ENCODE results near the gene TNK2.
"Not testable (repeated sequence)": the region's sequence is repeated elsewhere in the genome, so short reads cannot be mapped to it uniquely, and the experiment has no call there.

The TNK2 gene

GRCh38 chr3:195907934-195908693, at the start of gene TNK2:
Gene TNK2 (minus strand): TSS chr3:195908551. CDS start chr3:195888588, 19,963 bp downstream.
- DNase-seq (ENCODE audit: low spot score): no peak

GRCh38 chr3:195956577-195956976, 48.2 kb upstream of the TNK2 start:
- no peak for DNase-seq (ENCODE audit: low spot score)

- DNase-seq (ENCODE audit: low spot score): not testable (repeated sequence)
Observed at GRCh38 chr3:195955416-195955841, 47.1 kb upstream of the TNK2 start.

GRCh38 chr3:195954752-195955119, 46.4 kb upstream of the TNK2 start:
- not testable (repeated sequence) for DNase-seq (ENCODE audit: low spot score)

- peak; percentile 71 for DNase-seq (ENCODE audit: low spot score)
Observed at GRCh38 chr3:195954052-195954751, 45.9 kb upstream of the TNK2 start.

GRCh38 chr3:195952590-195952989, 44.2 kb upstream of the TNK2 start:
- not testable (repeated sequence) for DNase-seq (ENCODE audit: low spot score)

GRCh38 chr3:195951443-195952177, 43.3 kb upstream of the TNK2 start:
- DNase-seq (ENCODE audit: low spot score): not testable (repeated sequence)

- not testable (repeated sequence) for DNase-seq (ENCODE audit: low spot score)
Observed at GRCh38 chr3:195950731-195951130, 42.4 kb upstream of the TNK2 start.

- not testable (repeated sequence) for DNase-seq (ENCODE audit: low spot score)
Observed at GRCh38 chr3:195950164-195950563, 41.8 kb upstream of the TNK2 start.

GRCh38 chr3:195946910-195947699, 38.8 kb upstream of the TNK2 start:
- not testable (repeated sequence) for DNase-seq (ENCODE audit: low spot score)

GRCh38 chr3:195941265-195941815, 33.0 kb upstream of the TNK2 start:
- DNase-seq (ENCODE audit: low spot score): not testable (repeated sequence)

- DNase-seq (ENCODE audit: low spot score): not testable (repeated sequence)
Observed at GRCh38 chr3:195940806-195941205, 32.5 kb upstream of the TNK2 start.

- DNase-seq (ENCODE audit: low spot score): not testable (repeated sequence)
Observed at GRCh38 chr3:195939526-195940470, 31.4 kb upstream of the TNK2 start.

GRCh38 chr3:195933044-195933430, 24.7 kb upstream of the TNK2 start:
- not testable (repeated sequence) for DNase-seq (ENCODE audit: low spot score)

GRCh38 chr3:195932418-195933043, 24.2 kb upstream of the TNK2 start:
- DNase-seq (ENCODE audit: low spot score): no peak

- DNase-seq (ENCODE audit: low spot score): no peak
Observed at GRCh38 chr3:195931582-195932273, 23.4 kb upstream of the TNK2 start.

GRCh38 chr3:195929452-195929851, 21.1 kb upstream of the TNK2 start:
- no peak for DNase-seq (ENCODE audit: low spot score)

GRCh38 chr3:195921334-195921791, 13.0 kb upstream of the TNK2 start:
- no peak for DNase-seq (ENCODE audit: low spot score)

GRCh38 chr3:195918176-195918575, 9.8 kb upstream of the TNK2 start:
- no peak for DNase-seq (ENCODE audit: low spot score)

Data from COLO829 (cell line).